ENCODE results near the gene C5.

- TF ChIP-seq POLR2A (IDR thresholded peaks at IDR 0.05) (no peak), CTCF (IDR thresholded peaks at IDR 0.05) (no peak), POLR2AphosphoS5 (IDR thresholded peaks at IDR 0.05) (no peak)
Observed at GRCh38 chr9:120978987-120979386, 71.1 kb downstream of the C5 start.
